ENCODE measurements around the gene SRD5A1.
A peak's percentile ranks its signal among the peaks of the same experiment; 100 is the strongest.

The SRD5A1 gene, protein sequence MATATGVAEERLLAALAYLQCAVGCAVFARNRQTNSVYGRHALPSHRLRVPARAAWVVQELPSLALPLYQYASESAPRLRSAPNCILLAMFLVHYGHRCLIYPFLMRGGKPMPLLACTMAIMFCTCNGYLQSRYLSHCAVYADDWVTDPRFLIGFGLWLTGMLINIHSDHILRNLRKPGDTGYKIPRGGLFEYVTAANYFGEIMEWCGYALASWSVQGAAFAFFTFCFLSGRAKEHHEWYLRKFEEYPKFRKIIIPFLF

DNA sequence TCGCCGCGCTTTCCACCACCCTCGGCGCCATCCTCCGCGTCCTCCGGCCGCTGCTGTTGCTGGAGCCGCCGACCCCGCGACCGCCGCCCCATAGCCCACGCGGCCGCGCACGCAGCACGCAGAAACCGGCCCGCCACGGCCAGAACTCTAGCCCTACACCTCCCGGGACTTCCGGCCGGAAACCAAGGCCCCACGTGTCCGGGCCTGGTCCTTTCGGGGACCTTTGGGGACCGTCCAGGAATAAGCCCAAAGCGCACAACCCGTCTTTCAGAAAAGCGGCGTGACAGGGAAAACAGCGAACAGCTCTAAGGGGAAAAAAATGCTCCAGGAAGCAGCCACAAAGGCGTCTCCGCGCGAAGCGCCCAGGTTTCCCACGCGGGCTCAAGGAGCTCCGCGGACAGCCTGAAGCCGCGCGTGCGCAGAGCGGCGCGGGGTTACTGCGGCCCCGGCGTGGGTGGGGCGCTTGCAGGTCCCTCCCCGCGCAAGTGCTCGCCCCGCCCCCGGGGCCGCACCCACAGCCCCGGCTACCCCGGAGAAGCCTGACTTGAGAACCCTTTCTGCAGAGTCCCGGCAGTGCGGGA, at the start of gene SRD5A1, which contains the start of gene NSUN2:
SRD5A1 (plus strand) TSS at position 553 of the 581 bp plus-strand sequence. CDS start 137 bp downstream, outside the sequence.
NSUN2 (minus strand) TSS at position 157 of the 581 bp plus-strand sequence; CDS start at position 92, 65 bp downstream.
- peak; percentile 99 for DNase-seq (ENCODE audit: low spot score)

DNA sequence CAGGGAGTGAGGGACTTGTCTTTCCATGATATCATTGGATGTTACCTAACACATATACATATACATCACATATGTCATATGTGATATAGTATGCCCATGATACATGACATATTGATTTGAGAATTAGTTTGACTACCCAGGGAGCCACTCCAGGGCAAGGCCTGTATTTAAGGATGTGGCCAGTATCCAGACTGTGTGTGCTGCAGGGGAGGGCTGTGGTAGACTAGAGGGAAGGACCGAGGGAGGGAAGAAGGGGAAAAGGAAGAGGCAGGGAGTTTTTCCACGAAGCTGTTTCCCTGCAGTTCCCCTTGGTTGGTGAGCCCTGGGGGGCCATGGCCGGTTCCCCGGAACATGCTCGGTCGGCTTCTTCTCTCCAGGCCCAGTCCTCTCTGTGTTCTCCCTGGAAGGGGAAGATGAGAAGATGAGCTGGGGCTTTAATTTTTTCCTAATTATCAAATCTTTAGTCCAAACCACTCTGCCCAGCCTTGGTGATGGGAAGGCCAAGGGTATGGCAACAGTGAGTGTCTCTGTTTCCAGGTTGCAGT, 49.1 kb upstream of the SRD5A1 start:
- no peak for DNase-seq (ENCODE audit: low spot score)

DNA sequence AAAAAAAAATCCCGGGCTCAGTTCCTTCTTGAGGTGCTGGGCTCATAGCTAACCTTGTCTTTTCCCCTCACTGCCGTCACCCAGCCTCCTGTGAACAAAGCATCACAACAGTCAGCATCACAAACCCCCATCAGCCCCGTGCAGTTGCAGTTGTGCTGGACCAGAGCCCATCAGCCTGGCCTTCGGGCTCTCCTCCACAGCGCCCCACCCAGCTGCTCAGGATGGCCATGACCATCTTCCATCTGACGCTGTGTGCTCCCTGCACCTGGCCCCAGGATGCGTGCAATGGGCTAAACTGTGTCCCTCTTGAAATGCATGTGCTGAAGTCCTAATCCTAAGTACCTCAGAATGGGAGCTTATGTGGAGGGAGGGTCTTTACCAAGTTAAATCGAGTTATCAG, 48.5 kb upstream of the SRD5A1 start:
- no peak for DNase-seq (ENCODE audit: low spot score)

GRCh38 chr5:6585168-6585567, 48.1 kb upstream of the SRD5A1 start:
- DNase-seq (ENCODE audit: low spot score), result no peak

DNA sequence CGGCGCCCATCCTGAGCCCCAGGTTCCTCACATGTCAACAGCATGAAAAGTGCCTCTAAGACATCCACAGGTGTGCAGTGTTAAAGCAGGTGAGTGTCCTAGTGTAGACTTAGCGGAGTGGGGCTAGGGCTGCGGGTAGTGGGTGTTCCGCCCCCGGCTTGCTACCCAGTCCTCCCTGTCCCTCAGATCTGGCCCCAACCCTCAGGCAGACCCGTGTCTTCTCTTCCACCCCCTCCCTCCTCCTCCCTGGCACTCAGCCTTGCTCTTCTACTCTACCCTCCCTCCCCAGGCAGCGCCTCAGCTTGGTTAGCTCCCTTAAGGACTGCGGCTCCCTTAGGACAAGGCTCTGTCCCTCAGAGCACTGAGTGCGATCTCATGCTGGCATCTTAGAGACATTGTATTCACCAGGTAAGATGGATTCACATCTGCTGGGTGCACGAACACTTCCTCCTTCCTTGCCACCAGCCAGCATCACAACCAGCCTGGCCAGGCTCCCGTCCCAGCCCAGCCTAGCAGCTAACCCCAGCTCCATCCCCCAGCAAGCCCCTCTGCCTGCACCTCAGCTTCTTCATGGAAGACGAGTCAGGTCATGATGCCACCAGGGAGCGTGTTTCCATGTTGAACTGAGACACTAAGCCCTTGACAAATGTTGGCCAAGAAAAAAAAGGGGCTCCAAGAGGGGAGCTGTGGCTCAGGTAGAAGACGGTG, 47.1 kb upstream of the SRD5A1 start:
- DNase-seq (ENCODE audit: low spot score), result no peak

DNA sequence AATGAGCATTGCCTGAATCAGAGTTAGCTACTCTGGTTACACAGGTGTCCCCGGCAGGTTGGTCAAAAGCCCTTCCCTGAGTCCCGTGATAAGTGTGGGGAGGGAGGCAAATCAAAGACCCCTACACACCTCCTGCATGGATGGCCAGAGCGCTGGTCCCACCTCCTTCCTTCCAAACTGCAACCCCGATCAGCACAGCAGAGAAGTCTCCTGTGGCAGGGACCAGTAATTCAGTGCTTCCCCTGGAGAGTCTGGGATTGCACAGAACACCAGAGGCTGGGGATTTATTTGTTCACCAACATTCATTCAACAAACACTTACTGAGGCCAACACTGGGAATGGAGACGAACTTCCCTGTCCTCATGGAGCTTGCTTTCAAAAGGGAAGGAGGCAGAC, 46.6 kb upstream of the SRD5A1 start:
- no peak for DNase-seq (ENCODE audit: low spot score)

DNA sequence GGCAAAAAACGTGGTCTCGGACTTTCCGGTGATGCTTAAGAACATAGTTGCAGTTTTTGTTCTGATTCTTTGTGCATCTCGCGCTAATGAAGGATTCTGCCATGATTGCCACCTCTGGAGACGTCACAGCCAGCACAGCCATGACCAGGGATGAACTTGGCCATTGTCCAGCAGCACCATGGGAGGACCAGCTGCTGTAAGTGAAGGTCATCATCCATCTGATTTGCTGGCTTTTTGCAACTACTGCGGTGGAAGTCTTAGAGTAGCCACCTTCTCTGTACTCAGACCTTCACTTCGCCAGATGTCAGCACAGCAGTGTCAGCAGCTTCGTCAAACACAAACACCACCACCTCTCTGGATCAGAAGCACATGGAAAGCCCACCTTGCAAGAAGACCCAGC, 46.1 kb upstream of the SRD5A1 start:
- no peak for DNase-seq (ENCODE audit: low spot score)

- DNase-seq (ENCODE audit: low spot score), result no peak
Measured at GRCh38 chr5:6590581-6590980, 42.7 kb upstream of the SRD5A1 start.

DNA sequence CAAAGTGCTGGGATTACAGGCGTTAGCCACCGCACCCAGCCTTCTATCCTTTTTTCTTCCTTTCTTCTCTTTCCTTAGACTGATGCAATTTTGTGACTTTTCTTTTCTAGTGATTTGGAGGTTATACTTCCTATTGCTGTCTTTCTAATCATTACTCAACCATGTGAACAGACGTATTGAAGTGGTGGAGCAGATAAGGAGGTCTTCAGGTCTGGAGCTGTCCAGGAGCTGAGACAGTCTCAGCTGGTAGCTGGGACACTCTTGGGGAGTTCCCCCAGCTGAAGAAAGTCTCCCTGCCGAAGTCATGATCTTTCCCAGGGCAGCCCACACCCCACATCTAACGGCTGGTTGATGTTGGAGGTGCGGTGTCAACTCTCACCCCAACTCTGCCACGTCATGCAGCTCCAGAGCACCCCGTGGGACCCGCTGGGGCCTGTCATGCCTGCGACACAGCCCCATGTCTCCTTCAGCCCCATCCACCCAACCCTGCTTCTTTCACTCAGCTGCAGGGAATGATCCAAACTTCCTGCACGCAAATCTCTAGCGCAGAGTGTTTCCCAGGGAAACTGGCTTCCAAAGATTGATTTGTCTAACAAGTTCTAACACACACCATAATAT, 41.5 kb upstream of the SRD5A1 start:
- DNase-seq (ENCODE audit: low spot score), result no peak

DNA sequence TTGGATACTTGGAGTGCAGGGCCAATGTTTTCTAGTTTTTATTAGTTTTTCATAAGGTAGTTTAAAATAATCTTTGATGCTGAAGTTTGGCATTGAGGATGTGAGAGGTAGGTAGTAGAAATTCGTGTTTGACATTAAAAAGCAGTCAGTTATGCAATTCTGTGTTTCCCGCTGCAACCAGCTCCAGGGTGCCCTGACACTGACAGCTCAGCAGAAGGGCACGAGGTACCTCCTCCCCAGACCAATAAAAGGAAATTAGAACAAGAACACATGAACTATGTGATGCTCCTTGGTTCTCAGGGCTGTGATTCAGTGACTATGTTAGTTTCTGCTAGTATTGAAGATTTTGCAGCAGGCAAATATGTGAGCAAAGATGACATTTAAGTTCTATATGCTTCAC, 40.6 kb upstream of the SRD5A1 start:
- DNase-seq (ENCODE audit: low spot score), result no peak

DNA sequence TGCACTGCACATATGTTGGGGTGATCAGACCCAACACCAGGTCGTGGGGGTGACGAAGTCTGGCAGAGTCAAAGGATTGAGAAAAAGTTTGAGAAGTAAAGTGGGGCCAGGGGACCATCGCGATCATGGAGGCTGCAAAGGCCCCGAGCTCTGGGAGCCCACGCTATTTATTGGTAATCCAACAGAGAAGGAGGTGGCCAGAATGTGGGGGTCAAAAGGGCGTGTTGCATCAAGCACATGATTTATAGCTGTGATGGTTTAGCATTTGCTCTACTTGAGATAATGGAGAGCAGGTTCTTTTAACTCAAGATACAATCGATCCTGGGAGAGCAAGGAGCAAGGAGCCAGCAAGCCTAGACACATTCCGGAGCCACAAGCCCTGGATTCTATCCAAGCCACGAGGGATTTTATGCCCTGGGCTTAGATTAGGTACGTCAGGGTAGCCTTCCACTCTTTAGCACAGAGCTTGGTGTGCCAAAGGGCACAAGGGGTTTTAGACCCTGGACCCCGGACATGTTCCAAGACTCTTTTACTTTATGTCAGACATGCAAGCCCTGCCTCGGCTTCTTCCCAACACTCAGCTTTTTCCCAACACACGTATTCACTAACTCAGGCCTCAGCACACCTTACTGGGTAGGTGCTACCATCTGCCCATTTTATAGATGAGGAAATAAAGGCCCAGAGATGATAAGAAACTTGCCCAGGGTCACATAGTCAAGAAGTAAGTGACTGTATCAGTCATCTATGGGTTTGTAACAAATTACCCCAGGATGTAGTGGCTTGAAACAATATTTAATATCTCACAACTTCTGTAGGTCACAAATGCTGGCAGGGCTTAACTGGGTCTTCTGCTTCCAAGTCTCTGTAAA, 39.9 kb upstream of the SRD5A1 start:
- no peak for DNase-seq (ENCODE audit: low spot score)

DNA sequence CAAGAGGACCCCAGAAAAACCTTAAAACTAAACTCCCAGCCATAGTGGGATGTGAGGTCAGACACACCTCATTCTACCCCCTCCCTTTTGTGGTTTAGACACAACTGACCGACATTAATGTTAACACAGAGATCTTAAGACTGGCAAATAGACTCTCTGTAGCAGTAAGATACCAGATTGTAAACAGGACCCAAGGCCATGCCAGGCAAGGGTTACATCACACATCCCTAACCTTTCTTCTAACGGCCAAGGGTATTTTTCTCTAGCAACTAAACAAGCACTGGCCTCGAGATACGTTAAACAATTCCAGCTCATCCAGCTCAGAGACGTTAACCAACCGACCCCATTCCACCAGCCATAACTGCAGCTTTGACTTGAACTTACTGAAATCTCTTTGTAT, 39.2 kb upstream of the SRD5A1 start:
- DNase-seq (ENCODE audit: low spot score), result no peak

GRCh38 chr5:6595405-6595804, 37.8 kb upstream of the SRD5A1 start:
- DNase-seq (ENCODE audit: low spot score), result no peak

- no peak for DNase-seq (ENCODE audit: low spot score)
Measured at GRCh38 chr5:6596388-6596787, 36.9 kb upstream of the SRD5A1 start.

DNA sequence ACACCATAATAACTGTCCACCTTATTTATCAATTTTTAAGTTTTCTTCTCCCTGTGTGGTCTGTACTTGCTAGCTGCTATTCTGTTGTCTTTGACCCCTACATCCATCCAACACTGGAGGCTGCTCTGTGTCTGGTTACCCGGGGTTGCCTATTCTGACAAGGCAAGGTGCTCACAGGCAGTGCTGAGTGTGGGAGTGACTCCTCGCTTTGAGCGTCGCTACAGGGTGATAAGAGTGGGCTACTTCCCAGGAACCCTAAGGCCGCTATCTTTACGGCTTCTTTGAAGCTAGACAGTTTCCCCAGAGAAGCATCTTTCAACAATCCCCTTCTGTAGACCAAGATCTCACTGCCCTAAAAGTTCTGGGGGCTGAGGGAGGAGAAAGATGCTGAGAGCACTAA, 35.7 kb upstream of the SRD5A1 start:
- no peak for DNase-seq (ENCODE audit: low spot score)

- no peak for DNase-seq (ENCODE audit: low spot score)
Measured at GRCh38 chr5:6598351-6598900, 34.8 kb upstream of the SRD5A1 start.

GRCh38 chr5:6599739-6600138, 33.5 kb upstream of the SRD5A1 start:
- no peak for DNase-seq (ENCODE audit: low spot score)

DNA sequence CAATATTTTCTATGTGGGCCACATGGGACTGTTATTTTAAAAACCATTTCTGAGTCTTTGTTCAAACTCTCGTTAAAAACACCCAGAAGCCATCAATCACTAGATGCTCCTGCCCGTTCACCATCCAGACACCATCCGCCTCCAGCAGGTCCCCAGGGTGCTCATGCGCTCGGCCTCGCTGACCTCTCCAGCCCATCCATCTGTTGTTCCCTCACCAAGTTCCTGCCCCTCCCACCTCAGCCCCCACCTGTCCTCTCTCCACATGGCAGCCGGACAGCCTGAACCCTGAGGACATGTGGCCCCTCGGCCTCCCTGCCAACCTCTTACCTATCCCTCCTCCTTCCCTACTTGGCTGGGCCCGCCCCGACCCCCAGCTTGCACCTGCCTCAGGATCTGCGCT, 32.0 kb upstream of the SRD5A1 start:
- DNase-seq (ENCODE audit: low spot score), result no peak

DNA sequence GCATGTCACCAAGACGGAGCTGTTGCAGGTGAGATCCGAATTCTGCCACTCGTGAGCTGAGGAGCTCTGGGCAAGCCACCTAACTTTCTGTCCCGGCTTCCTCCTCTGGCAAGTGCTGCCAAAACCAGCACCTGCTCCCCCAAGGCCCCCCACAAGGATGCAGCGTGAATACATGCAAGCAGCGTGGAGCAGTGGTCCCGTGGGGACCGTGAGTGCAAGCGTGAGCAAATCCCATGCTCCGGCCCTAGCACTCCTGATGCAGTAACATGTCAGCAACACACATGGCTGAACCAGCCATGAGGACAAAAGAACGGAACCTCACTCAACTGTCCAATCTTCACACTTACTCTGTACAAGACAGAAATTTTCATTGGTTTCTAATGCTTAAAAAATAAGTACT, 31.4 kb upstream of the SRD5A1 start:
- DNase-seq (ENCODE audit: low spot score), result no peak

DNA sequence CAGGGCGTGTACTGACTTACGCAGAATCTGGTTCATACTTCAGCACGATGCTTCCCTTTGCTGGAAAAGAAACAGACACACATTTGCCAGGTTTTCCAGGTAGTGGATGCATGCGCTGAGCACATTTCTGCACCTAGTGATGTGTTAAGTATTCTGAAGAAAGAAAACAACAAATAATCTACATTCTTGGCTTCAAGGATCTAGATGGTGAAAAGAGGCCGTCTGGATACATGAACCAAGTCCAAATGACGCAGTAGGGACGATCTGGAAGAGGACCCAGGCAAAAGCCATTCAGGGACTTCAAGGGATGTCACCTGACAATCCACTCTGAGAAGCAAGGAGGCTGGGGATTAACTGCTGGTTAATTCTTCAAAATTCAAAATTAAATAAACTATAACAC, 30.8 kb upstream of the SRD5A1 start:
- DNase-seq (ENCODE audit: low spot score), result no peak

DNA sequence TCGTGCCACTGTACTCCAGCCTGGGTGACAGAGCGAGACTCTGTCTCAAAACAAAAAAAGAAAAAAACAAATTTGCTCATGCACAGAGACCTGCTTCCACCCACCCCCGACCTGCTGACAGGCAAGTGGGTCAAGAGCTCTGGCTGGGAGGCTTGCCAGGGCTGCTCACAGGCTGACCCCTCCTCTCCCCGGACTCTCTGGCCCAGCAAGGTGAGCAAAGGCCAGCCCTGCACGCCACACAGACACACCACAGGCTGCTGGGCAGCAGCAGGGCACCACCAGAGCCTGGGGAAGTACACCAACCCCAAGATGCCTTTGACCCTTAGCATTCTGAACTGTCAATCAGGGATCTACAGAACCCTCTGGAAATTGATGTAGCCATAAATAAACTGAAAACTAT, 29.6 kb upstream of the SRD5A1 start:
- no peak for DNase-seq (ENCODE audit: low spot score)

All from iPS-NIHi11 (cell line).